ENCODE results near the gene RND1.
A peak's percentile ranks its signal among the peaks of the same experiment; 100 is the strongest.

RND1 gene

DNA sequence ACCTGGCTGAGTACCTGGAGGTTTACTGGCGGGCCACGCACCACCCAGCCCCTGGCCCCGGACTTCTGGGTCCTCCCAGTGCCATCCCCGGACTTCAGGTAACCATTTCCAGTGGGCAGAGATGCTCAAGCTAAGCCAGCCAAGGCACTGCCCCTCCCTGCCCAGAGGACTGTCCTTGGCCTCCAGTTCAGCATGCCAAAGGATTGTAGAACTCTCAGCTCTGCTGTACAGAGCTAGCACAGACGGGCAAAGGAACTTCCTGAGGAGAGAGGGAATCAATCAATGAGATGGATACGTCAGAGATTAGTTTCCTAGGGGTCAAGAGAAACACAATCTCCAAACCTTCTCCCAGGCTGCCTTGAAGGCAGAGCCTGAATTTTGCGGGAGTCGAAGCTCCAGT lies 38.6 kb downstream of the RND1 start:
- no peak for DNase-seq

DNA sequence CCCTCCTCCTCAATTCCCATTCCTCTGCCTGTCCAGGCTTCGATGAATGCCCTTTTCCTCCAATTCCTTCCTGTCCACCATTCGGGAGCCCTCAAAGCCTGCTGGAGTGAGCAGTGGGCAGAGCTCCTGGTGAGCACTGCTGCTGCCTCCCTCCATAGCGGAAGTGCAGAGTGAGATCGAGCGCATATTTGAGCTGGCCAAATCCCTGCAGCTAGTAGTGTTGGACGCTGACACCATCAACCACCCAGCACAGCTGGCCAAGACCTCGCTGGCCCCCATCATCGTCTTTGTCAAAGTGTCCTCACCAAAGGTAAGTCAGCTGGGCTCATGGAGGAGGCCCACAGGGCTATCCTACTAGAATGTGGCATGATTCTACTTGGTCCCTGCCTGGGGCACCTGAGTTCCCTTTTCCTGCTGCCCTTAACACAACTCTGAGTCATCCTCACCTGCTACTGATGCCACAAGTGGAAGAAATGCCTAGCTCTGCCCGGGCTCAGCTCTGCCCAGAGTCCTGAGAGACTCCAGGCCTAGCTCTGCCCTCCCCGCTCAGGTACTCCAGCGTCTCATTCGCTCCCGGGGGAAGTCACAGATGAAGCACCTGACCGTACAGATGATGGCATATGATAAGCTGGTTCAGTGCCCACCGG lies 39.3 kb downstream of the RND1 start:
- no peak for DNase-seq

DNA sequence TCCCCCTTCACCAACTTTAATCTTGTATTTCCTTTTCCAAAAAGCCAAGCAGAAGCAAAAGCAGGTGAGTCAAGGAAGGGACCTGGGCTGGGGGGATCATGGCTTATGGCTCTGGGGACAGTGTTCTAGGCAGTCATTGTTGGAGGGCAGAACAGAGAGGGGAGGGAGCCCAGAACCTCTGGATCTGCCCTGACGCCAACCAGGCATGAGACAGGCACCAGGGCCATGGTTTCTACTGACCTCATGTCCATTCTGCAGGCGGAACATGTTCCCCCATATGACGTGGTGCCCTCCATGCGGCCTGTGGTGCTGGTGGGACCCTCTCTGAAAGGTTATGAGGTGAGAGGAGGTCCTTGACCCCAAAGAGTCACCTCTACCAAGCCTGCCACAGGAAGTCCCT lies 40.8 kb downstream of the RND1 start:
- DNase-seq: no peak

DNA sequence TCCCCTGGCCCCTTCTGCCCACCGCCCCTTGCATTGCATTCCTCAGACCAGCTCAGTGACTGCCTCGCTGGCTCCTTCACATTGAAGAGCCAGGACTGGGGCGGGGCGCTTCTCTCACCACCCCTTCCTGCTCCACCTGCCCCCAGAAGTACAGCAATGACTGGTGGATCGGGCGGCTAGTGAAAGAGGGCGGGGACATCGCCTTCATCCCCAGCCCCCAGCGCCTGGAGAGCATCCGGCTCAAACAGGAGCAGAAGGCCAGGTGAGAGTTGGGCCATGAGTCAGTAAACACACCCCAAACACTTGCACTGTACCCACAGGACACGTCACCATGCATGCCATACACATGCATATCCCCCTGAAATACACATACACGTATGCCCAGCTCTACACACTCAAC lies 41.6 kb downstream of the RND1 start:
- DNase-seq: no peak

DNA sequence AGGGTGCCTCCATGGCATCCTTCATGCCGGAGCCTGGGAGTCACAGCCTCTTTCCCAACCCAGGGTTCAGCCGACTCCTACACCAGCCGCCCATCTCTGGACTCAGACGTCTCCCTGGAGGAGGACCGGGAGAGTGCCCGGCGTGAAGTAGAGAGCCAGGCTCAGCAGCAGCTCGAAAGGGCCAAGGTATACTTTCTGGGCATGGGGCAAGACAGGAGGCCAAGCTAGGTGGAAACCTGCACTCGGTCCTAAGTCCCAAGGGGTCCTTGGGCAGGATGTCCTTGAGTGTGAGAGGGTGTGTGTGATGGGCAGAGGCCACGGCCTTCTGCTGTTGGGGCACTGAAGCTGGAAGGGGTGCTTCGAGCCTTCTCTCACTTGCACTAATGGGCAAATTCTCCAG lies 42.4 kb downstream of the RND1 start:
- no peak for DNase-seq

DNA sequence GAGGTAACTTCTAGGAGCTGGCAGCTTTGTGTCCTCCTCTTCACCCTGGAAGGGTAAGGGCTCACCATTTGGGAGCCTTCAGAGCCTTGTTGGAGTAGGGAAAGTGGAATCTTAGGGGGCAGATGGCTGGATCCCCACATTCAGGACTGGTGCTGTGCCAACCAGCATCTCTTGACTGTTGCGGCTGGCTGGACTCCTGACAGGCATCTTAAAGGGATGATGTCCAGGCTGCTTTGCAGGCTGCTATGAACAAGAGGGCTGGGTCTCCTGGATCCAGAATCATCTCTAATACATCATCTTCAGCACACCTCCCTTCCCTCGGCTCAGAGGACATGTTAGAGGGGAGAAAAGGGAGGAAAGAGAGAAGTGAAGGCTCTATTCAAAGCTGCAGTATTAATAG lies 43.0 kb downstream of the RND1 start:
- DNase-seq: no peak

DNA sequence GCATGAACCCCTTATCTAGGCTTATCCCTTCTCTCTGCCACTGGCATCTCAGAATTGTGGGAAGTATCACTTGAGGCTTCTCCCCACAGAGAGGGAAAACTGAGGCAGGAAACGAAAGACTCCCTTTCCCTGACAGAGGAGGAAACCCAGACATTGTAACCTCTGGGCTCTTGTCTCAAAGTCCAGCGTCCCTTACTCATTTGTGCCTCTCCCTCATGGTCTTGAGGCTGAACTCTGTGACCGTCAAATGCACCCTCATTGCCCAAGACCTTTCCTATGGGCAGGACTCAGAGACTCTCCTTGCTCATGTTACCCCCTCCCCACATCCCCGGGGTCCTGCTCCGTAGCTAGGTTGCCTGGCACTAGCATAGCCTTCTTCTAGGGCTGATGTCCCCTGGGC lies 43.5 kb downstream of the RND1 start:
- DNase-seq: no peak

DNA sequence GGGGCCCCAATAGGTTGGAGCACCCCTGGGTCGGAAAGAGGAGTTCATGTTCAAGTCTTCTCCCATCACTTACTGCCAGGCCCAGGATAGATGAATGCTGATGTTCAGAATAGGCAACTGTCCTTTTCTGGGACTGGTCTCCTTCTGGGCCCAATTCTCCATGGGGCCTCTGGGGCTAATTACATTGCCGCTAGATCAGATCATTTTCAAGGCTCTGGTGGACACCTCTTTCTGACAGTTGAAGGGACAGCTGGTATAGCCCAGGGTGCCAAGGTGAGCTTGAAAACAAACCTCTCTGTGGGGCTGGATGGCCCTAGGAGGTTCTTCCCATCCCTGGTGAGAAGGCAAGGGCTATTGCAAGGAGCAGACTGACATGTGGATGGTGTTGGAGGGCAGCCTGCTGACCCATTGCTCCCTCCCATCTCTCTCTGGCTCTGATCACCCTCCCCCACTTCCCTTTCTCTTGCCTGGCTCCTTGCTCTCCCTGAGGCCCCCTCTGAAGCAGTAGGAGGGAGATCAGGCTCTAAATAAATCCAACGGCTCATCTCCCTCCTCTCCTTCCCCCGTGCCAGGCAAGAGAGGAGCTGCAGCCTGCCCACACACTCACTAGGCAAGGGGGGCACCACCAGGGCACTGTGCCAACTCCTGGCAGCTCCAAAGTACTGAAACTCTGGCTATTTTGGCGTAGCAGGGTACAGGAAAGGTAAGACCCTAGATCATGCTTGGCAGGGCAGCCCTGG lies 45.5 kb downstream of the RND1 start:
- DNase-seq: no peak

DNA sequence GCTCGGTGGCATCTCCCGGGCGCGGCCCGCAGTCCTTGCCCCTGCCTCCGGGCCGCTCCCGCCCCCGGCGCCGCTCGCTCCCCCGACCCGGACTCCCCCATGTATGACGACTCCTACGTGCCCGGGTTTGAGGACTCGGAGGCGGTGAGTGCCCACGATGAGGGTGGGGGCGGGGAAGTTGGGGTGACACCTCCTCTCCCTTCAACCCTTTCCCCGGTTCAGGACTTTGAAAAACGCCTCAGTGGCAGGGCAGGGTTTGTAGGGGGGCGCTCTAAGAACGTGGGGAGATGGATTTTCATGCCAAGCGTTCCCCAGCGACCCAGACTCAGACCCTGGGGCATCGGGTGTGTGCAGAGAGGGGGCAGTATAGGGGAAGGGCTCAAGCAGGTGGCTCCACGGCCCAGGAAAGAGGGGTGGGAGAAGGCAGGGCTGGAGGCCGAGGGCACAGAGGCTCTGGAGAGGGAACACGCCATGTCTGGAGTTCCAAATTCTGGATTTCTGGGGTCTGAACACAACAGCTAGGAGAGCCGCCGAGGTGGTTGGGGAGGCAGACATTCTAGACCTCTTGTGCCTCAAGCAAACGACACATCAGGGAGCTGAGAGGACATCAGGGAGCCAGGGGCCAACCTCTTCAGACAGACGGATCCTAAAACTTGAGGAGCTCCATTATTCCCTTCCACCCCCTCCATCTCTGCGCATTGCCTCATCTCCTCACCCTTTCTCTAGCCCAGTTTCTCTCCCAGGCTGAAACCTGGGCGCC lies 46.7 kb downstream of the RND1 start:
- DNase-seq: no peak

DNA sequence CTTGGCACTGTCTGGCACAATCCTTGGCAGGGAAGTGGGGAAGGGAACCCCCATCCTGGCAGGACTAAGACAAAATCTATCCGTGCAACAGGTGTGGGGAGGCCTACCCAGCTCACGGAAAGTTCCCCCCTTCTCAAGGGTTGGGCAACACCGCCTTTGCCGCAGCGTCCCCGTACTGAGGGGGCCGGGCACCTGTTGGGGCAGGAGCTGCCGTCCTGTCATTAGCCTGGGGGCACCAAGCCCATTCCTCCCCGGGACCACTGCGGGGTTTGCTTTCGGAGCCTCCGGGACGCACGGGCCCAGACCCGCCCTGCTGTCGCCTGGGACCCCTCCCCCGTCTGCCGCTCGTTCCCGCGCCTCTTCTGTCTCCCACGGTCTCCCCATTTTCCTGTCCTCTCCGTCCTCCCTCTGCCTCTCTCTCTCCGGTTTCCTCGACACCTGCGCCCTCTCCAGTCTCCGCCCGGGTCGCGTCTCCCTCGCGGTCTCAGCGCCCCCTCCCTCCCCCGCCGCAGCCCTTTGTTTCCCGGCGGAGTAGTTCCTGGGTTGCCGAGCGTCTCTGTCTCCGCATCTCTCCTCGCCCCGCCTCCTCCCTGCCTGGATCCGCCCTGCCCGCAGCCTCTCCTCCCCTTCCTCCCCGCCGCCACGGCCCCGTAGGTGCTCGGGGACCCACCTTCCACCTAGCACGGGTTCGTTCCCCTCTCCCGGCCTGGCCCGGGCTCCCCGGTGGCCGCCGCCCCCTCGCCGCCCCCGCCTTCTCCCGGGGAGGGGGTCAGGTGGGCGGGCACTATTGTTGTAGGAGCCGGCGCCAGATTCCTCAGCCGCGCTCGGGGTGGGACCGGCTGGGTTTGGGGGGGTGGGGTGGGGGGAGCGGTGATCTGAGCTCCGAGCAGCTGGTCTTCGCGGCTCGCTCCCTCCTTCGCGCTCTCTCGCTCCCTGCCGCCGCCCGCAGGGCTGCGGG lies 47.5 kb downstream of the RND1 start, which contains the start of gene CACNB3:
TSS of gene CACNB3 (plus strand) at position 624 of the 958 bp plus-strand sequence. CDS start 434 bp downstream, outside the sequence.
- DNase-seq: no peak

DNA sequence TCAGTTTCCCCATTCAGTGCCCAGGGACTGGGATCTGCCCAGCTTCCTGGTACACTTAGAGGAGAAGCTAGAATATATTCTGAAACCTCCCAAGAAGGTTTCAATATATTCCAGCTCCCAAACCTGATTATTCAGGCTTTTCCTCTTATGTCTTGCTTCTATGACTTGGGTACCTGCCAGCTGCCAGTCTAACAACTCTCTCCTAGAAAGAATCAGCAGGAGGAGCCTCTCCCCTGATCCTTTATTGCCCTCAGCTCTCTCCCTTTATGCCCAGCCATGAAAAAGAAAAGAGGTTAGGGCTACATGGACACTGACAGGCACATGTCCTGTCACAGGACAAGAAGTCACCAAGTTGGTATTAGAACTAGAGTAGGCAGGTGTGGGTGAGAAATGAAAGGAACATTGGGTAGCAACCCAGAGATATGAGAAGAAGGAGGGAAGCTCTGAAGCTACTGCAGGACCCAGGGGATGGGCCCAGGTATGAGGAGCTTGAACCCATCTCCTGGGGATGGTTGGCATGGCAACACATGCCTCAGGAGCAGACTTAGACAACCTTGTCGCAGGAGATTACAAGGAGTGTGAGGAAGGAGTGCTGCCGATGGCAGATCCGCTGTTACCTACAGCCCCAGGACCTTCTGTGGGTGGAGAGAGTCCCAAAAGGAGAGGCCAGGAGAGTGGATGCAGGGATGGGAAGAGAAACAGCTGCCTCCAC lies 49.4 kb downstream of the RND1 start:
- no peak for DNase-seq

DNA sequence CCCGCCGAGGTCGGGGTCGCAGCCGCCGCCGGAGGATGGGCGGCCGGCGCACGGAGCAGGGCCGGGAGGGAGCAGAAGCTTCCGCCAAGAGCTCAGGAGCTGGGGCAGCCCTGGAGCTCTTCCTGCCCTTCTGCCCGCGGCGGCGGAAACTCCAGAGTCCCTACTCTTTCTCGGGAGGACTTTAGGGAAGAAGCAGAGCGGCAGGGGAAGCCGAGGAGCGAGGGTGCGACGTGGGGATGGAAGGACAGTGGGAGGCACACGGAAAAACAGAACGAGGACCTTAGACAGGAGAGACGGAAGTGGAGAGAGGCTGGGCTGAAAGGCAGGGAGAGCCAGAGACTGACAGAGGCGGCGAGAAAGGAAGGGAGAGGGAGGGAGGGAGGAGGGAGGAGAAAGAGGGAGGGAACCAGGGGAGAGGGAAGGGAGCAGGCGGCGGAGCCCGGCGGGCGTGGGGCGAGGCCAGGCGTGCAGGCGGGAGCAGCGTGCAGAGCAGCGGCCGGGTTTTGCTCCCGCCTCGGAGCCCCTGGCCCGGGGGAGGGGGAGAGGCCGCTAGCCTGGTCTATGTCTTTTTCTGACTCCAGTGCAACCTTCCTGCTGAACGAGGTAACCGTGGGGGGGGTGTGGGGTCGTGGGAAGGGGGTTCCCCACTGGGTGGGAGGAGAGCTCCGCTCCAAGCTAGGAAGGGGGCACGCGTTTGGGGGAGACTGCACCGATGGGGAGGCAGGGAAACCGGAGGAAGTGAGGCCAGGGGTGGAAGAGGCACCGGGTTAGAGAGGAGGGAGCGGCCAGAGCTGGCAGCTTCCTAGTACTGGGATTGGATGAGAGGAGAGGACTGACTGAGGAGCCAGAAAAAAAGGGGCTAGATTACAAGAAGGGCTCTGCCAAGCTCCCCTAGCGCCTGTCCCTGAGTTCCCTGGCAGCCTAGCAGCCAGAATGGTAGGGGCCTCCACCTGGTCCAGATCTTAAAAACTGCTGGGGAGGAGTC lies 50.3 kb downstream of the RND1 start:
- peak; percentile 65 for DNase-seq

DNA sequence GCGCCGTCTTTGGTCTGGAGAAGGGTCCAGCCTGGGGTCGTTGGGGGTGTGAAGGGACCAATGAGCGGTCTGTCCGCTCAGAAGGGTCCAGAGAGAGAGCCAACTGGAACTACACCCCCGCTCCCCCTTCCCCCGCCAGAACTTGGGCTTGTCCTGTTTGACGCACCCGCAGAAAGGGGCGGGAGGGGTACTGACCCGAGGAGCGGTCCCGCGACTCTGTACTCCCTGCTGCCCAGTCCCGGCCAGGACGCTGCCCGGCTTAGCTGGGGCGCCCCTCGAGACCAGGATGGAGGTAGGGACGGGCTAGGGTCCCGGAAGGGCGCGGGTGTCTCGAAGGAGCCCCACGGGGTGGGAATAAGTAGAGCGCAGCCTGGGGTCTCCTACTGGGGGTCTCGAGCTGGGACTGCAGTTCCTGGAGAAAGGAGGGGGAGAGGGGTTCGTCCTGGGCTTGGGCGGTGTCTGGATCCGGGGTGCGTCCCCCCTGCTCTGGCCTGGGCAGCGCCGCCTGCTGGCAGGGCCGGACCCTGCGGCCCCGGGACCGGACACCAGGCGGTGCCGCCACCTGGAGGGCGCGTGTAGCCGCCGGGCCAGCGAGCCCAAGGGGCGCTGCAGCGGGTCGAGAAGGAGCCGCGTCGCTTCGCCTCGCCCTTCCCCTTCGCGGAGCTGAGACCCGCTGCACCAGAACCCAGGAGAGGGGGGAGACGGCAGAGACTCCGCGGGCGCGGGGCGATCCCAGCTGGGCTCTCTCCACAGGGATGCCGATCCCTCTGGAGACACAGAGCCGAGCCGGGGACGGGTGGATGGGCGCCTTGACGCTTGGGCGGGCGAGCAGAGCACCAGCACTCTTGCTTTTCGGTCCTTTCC lies 51.2 kb downstream of the RND1 start:
- DNase-seq: no peak

DNA sequence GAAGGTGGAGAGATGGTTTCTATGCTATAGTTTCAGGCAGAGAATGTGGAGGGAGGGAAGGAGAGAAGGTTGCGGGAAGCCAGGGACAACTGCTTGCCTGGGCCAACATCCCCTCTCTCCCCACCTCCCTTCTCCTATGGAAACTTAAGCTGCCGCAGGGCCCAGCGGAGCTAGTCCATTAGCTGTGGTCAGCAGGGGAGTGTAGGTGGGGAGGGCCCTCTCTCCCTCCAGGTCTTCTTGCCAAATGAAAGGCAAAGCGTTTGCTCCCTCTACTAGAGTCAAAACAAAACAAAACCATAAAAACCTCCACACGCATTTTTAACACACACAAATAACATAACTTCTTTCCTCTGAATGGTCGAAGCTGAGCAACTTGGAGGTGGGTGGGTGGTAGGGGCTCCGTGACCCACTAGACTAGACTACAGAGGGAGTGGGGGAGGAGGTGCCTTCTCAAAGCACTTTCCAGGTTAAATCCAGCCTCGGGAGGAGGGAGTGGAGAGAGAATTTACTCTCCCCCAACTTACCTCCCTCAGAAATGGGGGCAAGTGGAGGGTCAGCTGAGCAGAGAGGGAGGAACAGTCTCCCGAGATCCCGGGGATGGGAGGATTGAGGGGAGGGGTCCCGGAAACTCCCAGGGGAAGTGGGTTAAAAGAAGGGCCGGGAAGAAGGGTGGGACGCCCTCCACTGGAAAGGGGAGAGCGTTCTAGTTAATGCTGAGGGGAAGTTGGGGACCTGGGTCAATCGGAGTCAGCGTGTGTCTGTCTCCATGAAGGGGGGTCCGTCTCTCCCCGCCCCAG lies 52.0 kb downstream of the RND1 start:
- no peak for DNase-seq

DNA sequence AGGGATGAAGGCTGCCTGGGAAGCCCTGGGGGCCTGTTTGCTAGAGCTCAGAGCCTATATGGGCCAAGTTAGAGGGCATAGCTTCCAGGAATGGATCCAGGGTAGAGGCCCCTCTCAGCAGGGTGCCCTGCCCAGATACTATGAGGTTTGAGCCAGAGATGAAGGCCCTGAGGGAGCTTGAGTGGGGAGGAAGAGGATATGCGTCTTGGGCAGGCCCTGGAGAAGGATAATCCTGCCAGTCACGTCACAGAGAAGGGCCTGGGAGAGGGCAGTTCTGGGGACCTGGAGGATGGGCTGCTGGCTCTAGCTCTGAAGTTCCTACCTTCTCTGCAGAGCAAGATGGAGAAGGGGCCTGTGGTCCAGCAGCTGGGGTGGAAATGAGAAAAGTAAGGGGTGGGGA lies 53.3 kb downstream of the RND1 start:
- no peak for DNase-seq

DNA sequence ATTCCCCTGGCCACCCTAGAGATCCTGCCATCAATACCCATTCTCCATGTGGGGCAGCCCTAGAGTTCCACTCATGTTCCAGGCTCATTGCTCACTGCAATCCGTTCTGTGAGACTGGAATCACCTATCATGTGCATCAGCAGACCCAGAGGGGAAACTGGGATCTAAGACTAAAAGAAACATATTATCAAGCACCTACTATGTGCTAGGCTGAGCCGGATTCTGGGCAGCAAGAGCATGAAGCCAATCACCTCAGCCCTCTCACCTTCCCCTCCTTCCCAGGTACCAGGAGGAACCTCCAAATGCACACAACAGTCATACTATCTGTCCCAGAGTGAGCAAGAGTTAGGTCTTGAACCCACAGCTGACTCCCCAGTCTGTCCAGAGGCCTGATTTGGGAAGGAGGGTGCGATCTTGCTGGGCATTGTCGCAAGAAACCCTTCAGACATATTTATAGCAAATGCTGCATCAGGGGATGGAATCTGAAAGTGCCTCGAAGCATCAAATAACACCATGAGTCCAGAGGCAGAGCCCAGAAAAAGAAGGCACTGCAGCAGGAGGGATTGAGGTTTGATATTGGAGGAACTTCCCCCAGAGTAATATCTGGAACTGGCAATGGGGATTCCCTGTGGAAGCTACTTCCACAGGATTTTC lies 54.1 kb downstream of the RND1 start:
- no peak for DNase-seq

DNA sequence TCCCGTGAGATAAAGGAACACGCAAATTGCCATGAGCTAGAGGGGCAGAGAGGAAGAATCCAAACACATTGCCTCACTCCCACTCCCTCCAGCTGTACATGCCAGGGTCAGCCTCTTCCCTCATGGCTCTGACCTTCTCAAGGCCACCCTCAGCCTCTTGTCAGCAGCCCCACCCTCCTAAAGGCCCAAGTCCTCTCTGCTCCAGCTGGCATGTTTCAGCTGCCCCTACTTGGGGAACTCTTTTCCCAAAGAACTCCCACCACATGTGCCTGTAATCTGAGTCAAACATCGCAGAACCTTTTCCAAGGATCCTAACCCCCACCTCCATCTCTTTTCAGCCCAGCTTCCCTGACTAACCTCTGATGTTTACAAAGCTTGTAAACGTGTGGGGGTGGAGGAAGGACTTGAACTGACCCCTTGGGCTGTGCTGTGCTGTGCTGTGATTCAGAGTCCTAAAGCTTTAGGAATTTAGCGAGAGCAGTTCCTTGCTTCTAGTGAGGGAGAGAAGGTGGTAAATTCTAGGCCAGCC lies 54.7 kb downstream of the RND1 start:
- no peak for DNase-seq

DNA sequence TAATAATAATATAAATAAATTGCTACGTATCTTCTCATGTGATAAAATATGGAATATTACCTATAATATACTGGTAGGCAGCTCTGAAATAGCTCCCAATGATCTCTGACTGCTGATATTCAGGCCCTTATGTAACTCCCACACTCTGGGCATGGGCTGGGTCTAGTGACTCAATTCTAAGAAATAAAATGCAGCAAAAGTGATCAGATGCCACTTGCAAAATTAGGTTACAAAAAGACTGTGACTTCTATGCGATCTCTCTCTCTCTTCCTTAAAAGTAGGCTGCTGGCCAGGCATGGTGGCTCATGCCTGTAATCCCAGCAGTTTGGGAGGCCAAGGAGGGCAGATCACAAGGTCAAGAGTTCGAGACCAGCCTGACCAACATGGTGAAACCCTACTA lies 57.7 kb downstream of the RND1 start:
- DNase-seq: no peak
